ENCODE results near the gene WSCD2. TPM values are rescaled to one million over a fixed set of nuclear protein-coding genes. Genes with fewer than 3 reads are reported as not detected.

Gene WSCD2
- total RNA-seq, 1 donor from 2014 or later, result 1.9 TPM

GRCh38 chr12:108131657-108132126, 2.6 kb downstream of the WSCD2 start:
- H3K27me3 Mint-ChIP-seq, result peaks cover 25% of the 10 kb centered on the region
- DNase-seq, result no peak
- ChIA-PET CTCF (no interaction called here), POLR2A (interaction anchor here (1.0 kb wide), 1 partner anchor 29 kb away, joined by 3 read pairs; no protein-coding TSS in a partner anchor)
- ATAC-seq (ENCODE audit: low read depth), result no peak
- H3K9me3 Mint-ChIP-seq, result no peaks in the 10 kb centered on the region
- no peak overlapping the region for H3K4me3 Mint-ChIP-seq
- intact Hi-C loops (cut with micrococcal nuclease), result no loop called here
- TF ChIP-seq, protein P1, sequence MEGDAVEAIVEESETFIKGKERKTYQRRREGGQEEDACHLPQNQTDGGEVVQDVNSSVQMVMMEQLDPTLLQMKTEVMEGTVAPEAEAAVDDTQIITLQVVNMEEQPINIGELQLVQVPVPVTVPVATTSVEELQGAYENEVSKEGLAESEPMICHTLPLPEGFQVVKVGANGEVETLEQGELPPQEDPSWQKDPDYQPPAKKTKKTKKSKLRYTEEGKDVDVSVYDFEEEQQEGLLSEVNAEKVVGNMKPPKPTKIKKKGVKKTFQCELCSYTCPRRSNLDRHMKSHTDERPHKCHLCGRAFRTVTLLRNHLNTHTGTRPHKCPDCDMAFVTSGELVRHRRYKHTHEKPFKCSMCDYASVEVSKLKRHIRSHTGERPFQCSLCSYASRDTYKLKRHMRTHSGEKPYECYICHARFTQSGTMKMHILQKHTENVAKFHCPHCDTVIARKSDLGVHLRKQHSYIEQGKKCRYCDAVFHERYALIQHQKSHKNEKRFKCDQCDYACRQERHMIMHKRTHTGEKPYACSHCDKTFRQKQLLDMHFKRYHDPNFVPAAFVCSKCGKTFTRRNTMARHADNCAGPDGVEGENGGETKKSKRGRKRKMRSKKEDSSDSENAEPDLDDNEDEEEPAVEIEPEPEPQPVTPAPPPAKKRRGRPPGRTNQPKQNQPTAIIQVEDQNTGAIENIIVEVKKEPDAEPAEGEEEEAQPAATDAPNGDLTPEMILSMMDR (IDR thresholded peaks at IDR 0.05), result no peak
- no peak overlapping the region for H3K27ac Mint-ChIP-seq
- no peaks in the 10 kb centered on the region for H3K36me3 Mint-ChIP-seq (ENCODE audit: low read depth)
- H3K4me1 Mint-ChIP-seq, result peaks cover 14% of the 10 kb centered on the region

DNA sequence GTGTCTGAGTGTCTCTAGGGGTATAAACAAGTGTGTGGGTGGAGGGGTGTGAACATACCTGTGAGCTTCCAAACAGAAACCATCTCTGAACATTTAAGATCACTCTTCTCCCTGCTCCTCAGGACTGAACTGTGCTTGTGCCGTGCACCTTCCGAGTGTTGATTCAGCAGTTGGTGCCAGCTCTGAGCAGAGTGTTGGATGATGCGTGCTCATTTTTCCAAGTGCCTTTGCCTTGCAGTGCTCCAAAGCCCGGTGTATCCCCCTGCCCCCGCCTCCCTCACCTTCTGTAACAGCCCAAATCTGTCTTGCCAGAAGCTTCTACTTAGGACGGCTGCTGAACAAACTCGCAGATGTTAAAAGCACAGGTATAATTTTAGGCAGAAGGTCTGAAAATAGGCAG, 4.4 kb downstream of the WSCD2 start:
- ChIA-PET CTCF (no interaction called here), POLR2A (no interaction called here)
- intact Hi-C loops (cut with micrococcal nuclease), result no loop called here
- TF ChIP-seq, protein P1 (IDR thresholded peaks at IDR 0.05), result no peak
- Mint-ChIP-seq H3K9me3 (no peaks in the 10 kb centered on the region), H3K4me3 (no peak overlapping the region), H3K27ac (no peak overlapping the region), H3K4me1 (peaks cover 12% of the 10 kb centered on the region), H3K27me3 (peaks cover 10% of the 10 kb centered on the region), H3K36me3 (ENCODE audit: low read depth) (no peaks in the 10 kb centered on the region)
- ATAC-seq (ENCODE audit: low read depth) (no peak), DNase-seq (no peak)

DNA sequence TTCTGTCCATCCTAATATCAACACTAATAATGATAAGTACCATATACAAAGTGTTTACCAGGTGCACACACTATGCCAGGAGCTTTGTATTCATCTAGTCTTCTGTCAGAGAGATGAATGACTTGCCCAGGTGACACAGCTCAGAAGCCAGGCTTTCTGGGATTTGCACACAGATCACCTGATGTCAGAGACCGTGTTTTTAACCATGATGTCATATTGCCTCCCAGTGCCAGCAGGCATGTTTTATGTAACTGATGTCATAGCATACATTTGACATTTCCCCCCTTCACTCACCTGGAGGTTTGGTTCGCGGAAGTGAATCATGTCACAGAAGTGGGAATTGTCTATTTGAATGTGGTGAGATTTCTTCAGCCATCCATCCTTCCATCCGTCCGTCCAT, 5.7 kb downstream of the WSCD2 start:
- Mint-ChIP-seq H3K36me3 (ENCODE audit: low read depth) (no peaks in the 10 kb centered on the region), H3K27me3 (peaks cover 9% of the 10 kb centered on the region), H3K4me1 (peaks cover 7% of the 10 kb centered on the region), H3K27ac (no peak overlapping the region), H3K4me3 (no peak overlapping the region), H3K9me3 (no peaks in the 10 kb centered on the region)
- no peak for DNase-seq
- CTCF ChIA-PET, result no interaction called here
- no peak for ATAC-seq (ENCODE audit: low read depth)
- TF ChIP-seq, protein P1 (IDR thresholded peaks at IDR 0.05), result no peak
- POLR2A ChIA-PET, result no interaction called here
- intact Hi-C loops (cut with micrococcal nuclease), result no loop called here

DNA sequence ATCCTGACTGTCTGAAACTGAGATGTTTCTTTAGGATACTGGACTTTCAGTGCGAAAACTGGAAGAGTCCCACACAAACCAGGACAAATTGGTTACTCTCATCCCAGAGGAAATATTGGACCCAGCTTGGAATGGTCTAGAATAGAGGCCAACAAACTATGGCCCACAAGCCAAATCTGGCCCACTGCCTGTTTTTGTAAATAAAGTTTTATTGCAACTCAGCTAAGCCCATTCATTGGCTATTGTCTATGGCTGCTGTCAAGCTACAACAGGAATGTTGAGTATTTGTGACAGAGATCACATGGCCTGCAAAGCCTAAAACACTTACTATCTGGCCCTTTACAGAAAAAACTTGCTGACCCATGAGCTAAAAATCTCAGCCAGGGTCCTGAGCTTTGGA, 6.5 kb downstream of the WSCD2 start:
- intact Hi-C loops (cut with micrococcal nuclease), result no loop called here
- no peak for ATAC-seq (ENCODE audit: low read depth)
- POLR2A ChIA-PET, result no interaction called here

DNA sequence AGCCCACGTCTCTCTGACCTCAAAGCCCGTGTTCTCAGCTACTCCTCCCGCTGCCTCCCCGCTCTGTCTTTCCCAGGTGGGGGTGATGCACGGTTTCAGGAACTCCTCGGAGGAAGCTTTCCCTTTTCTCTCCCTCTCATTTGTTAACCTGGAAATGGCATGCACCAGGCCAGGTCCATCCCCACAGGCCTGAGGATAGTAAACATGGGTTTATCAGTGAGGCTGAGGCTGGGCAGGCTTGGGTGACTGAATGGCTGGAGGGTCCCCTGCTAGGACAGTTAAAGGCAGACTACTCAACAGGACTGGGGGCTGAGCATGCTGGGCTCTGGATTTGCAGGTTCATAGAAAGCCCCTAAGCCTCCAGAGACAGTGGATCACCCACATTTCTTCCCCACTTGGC, 7.6 kb downstream of the WSCD2 start:
- CTCF ChIA-PET, result no interaction called here
- intact Hi-C loops (cut with micrococcal nuclease), result no loop called here
- no peaks in the 10 kb centered on the region for H3K36me3 Mint-ChIP-seq (ENCODE audit: low read depth)
- H3K9me3 Mint-ChIP-seq, result no peaks in the 10 kb centered on the region
- TF ChIP-seq, protein P1 (IDR thresholded peaks at IDR 0.05), result no peak
- ATAC-seq (ENCODE audit: low read depth) (no peak), DNase-seq (no peak)
- H3K4me3 Mint-ChIP-seq, result no peak overlapping the region
- H3K27me3 Mint-ChIP-seq, result peaks cover 6% of the 10 kb centered on the region
- H3K27ac Mint-ChIP-seq, result no peak overlapping the region
- H3K4me1 Mint-ChIP-seq, result no peaks in the 10 kb centered on the region
- POLR2A ChIA-PET, result no interaction called here

More for the DNA sequence above, 6.5 kb downstream of the WSCD2 start:
- CTCF ChIA-PET, result interaction anchor here (1.0 kb wide), 1 partner anchor 20 kb away, joined by 3 read pairs; no protein-coding TSS in a partner anchor
- H3K9me3 Mint-ChIP-seq, result no peaks in the 10 kb centered on the region
- TF ChIP-seq, protein P1 (IDR thresholded peaks at IDR 0.05), result no peak
- no peaks in the 10 kb centered on the region for H3K36me3 Mint-ChIP-seq (ENCODE audit: low read depth)
- H3K4me1 Mint-ChIP-seq, result peaks cover 2% of the 10 kb centered on the region
- DNase-seq, result no peak
- no peak overlapping the region for H3K4me3 Mint-ChIP-seq
- peaks cover 6% of the 10 kb centered on the region for H3K27me3 Mint-ChIP-seq
- no peak overlapping the region for H3K27ac Mint-ChIP-seq
